ENCODE data around the gene CPN1.

DNA sequence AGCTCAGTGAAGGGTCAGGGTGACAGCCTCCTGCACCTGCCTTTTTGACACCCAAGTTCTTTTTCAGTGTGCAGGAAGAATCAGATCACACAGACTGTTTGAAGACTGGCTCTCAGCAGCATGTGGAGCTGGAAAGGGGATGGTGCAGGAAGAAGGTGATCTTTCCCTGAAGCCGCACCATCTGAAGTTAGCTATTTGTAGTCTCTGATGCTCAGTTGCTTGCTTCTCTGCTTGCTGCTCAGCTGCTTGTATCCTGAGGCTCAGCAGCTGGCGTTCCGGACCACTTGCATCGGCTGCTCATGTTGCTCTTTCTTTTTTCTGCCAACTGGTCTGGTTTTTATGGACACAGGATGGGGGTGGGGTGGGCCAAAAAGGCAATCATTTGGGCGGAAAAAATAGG is 56.1 kb downstream of the CPN1 start:
- TF ChIP-seq EZH2 (IDR thresholded peaks at IDR 0.05; ENCODE audit: insufficient read depth, poor library complexity, severe bottlenecking) (no peak), EZH2phosphoT487 (IDR thresholded peaks at IDR 0.05; ENCODE audit: insufficient read depth, low read depth) (no peak)
